ENCODE data around the gene NUP42.

NUP42 gene

GRCh38 chr7:23181684-23182553 is at the start of gene NUP42 (continued):
- no peak for TF ChIP-seq ZNF701 (tag by site-specific recombination; IDR thresholded peaks at IDR 0.05)
- peak; percentile 92 for TF ChIP-seq OSR2 (tag by site-specific recombination; IDR thresholded peaks at IDR 0.05)
- TF ChIP-seq GLI2 (tag by site-specific recombination; IDR thresholded peaks at IDR 0.05; ENCODE audit: borderline replicate concordance, low read depth): no peak
- TF ChIP-seq, protein P1, sequence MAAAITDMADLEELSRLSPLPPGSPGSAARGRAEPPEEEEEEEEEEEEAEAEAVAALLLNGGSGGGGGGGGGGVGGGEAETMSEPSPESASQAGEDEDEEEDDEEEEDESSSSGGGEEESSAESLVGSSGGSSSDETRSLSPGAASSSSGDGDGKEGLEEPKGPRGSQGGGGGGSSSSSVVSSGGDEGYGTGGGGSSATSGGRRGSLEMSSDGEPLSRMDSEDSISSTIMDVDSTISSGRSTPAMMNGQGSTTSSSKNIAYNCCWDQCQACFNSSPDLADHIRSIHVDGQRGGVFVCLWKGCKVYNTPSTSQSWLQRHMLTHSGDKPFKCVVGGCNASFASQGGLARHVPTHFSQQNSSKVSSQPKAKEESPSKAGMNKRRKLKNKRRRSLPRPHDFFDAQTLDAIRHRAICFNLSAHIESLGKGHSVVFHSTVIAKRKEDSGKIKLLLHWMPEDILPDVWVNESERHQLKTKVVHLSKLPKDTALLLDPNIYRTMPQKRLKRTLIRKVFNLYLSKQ (tag by site-specific recombination; IDR thresholded peaks at IDR 0.05; ENCODE audit: borderline replicate concordance): no peak
- TF ChIP-seq BCL11B (tag by site-specific recombination; IDR thresholded peaks at IDR 0.05; ENCODE audit: low read depth): peak; percentile 47; the same call in 1 of the 2 replicates
- no peak for TF ChIP-seq ZNF404 (tag by site-specific recombination; IDR thresholded peaks at IDR 0.05)
- TF ChIP-seq WT1 (tag by site-specific recombination; IDR thresholded peaks at IDR 0.05): 0 out of 2 replicates have a peak, but pooled peaks have one; percentile 17
- TF ChIP-seq HOXA7 (CRISPR knock-in tag; IDR thresholded peaks at IDR 0.05; ENCODE audit: borderline replicate concordance): no peak
- no peak; the same call in 1 of the 2 replicates for TF ChIP-seq ZNF639 (tag by site-specific recombination; IDR thresholded peaks at IDR 0.05)
- TF ChIP-seq ZNF555 (tag by site-specific recombination; conservative IDR thresholded peaks at IDR 0.05): no peak
- peak; percentile 13; the same call in 1 of the 2 replicates for TF ChIP-seq KLF9 (tag by site-specific recombination; IDR thresholded peaks at IDR 0.05; ENCODE audit: low read depth)
- TF ChIP-seq ZNF76 (tag by site-specific recombination; IDR thresholded peaks at IDR 0.05; ENCODE audit: borderline replicate concordance, low read depth): peak; percentile 62; the same call in 1 of the 2 replicates
- no peak for TF ChIP-seq ZNF302 (tag by site-specific recombination; IDR thresholded peaks at IDR 0.05; ENCODE audit: low read depth)
- peak; percentile 53; the same call in 1 of the 2 replicates for TF ChIP-seq ZNF518A (tag by site-specific recombination; conservative IDR thresholded peaks at IDR 0.05; ENCODE audit: low read depth)
- TF ChIP-seq KLF1 (tag by site-specific recombination; IDR thresholded peaks at IDR 0.05): 0 out of 2 replicates have a peak, but pooled peaks have one; percentile 4
- TF ChIP-seq ZFHX2 (tag by site-specific recombination; conservative IDR thresholded peaks at IDR 0.05): peak; percentile 34; the same call in 1 of the 2 replicates
- TF ChIP-seq ZNF704 (tag by site-specific recombination; IDR thresholded peaks at IDR 0.05): no peak
- TF ChIP-seq, protein P2, sequence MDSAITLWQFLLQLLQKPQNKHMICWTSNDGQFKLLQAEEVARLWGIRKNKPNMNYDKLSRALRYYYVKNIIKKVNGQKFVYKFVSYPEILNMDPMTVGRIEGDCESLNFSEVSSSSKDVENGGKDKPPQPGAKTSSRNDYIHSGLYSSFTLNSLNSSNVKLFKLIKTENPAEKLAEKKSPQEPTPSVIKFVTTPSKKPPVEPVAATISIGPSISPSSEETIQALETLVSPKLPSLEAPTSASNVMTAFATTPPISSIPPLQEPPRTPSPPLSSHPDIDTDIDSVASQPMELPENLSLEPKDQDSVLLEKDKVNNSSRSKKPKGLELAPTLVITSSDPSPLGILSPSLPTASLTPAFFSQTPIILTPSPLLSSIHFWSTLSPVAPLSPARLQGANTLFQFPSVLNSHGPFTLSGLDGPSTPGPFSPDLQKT (IDR thresholded peaks at IDR 0.05; ENCODE audit: borderline replicate concordance, low read depth, low read length): no peak
- no peak for TF ChIP-seq ZNF530 (tag by site-specific recombination; IDR thresholded peaks at IDR 0.05; ENCODE audit: low read depth)
- peak; percentile 75 for TF ChIP-seq SP7 (tag by site-specific recombination; IDR thresholded peaks at IDR 0.05)
- no peak for TF ChIP-seq ZNF776 (tag by site-specific recombination; IDR thresholded peaks at IDR 0.05; ENCODE audit: borderline replicate concordance)
- no peak; the same call in 1 of the 2 replicates for TF ChIP-seq ZNF2 (tag by site-specific recombination; IDR thresholded peaks at IDR 0.05)
- peak; percentile 88 for TF ChIP-seq ZEB2 (tag by site-specific recombination; IDR thresholded peaks at IDR 0.05)
- TF ChIP-seq IKZF3 (tag by site-specific recombination; IDR thresholded peaks at IDR 0.05): peak; percentile 73
- no peak for TF ChIP-seq ZNF521 (tag by site-specific recombination; IDR thresholded peaks at IDR 0.05)
- no peak for TF ChIP-seq TCF7L2 (IDR thresholded peaks at IDR 0.05; ENCODE audit: borderline replicate concordance, low read depth, low read length)

All from HEK293 (cell line).